A549 (cell line): ENCODE measurements around the gene C1S. TPM values are rescaled to one million over a fixed set of nuclear protein-coding genes. Genes with fewer than 3 reads are reported as not detected.

Experiments used
- ATAC-seq, 2 experiments: fragments of 200-7000 bp in 1 of 2; fragments of >200 bp in 1 of 2; cut with Nextera tagmentation in 1 of 2; cut with Tn5 transposase in 1 of 2; 3 replicates each; pipeline versions ENCODE4 v1.8.0 to v1.9.1; 2018 to 2020; ENCODE audit warnings: mild to moderate bottlenecking in 1 of 2, moderate library complexity in 1 of 2
- CTCF ChIA-PET: fragments of 300-600 bp; sonication (Branson Sonifier 250); formaldehyde crosslinking; extraction: SDS; loops from one replicate; lab custom pipeline; 2021; ENCODE audit warnings: antibody characterized with exemption, inconsistent platforms; lab: Yijun Ruan, JAX
- POLR2A ChIA-PET: fragments of 350-600 bp; formaldehyde crosslinking; extraction: SDS; loops from one replicate; lab custom pipeline; 2021; ENCODE audit warnings: antibody characterized with exemption, inconsistent platforms; lab: Yijun Ruan, JAX
- DNase-seq, 2 experiments: peaks; one replicate each; pipeline versions ENCODE4 v3.0.0 to v3.0.0-alpha.2; 2011 to 2016; ENCODE audit warnings: low read depth in 1 of 2, low spot score in 1 of 2
- FAIRE-seq: peaks from 2 replicates; lab custom pipeline; 2011; peaks lifted over from hg19 to GRCh38; lab: Jason Lieb, UNC
- H3K27ac ChIP-seq, 2 experiments: fragments of >200 bp; sonication (Bioruptor Twin); formaldehyde crosslinking; 3 replicates each; pipeline ENCODE4 v1.5.1; 2016 to 2017
- H3K4me1 ChIP-seq: fragments of >200 bp; sonication (Bioruptor Twin); formaldehyde crosslinking; 3 replicates; pipeline ENCODE4 v1.6.1; 2016
- H3K4me2 ChIP-seq: fragments of >200 bp; sonication (Bioruptor Twin); formaldehyde crosslinking; 3 replicates; pipeline ENCODE4 v1.6.1; 2016
- H3K4me3 ChIP-seq: fragments of >200 bp; sonication (Bioruptor Twin); formaldehyde crosslinking; 3 replicates; pipeline ENCODE4 v1.5.1; 2016
- H3K9me3 ChIP-seq: fragments of >200 bp; sonication (Bioruptor Twin); formaldehyde crosslinking; 3 replicates; pipeline ENCODE4 v1.6.1; 2016
- CBX2 ChIP-seq: fragments of 200-600 bp; sonication (generic); IDR thresholded peaks from 2 replicates; pipeline ENCODE4 v1.6.1; 2016; ENCODE audit warnings: low read depth, mild to moderate bottlenecking, borderline replicate concordance
- CBX8 ChIP-seq: fragments of 200-600 bp; sonication (generic); IDR thresholded peaks from 2 replicates; pipeline ENCODE4 v1.6.1; 2016
- CHD4 ChIP-seq: fragments of 200-600 bp; sonication (generic); IDR thresholded peaks from 2 replicates; pipeline ENCODE4 v1.6.1; 2016; ENCODE audit warnings: antibody characterized with exemption, mild to moderate bottlenecking, borderline replicate concordance
- FOSB ChIP-seq: fragments of 250-450 bp; sonication (Bioruptor Pico); IDR thresholded peaks from 2 replicates; pipeline ENCODE4 v1.5.0; 2020; ENCODE audit warnings: mild to moderate bottlenecking, moderate library complexity
- HEYL ChIP-seq: fragments of 250-450 bp; sonication (Bioruptor Pico); IDR thresholded peaks from 2 replicates; pipeline ENCODE4 v1.8.0; 2021; ENCODE audit warnings: mild to moderate bottlenecking, moderate library complexity
- HOXA7 ChIP-seq: fragments of 250-450 bp; sonication (Bioruptor Pico); IDR thresholded peaks from 2 replicates; pipeline ENCODE4 v1.5.0; 2020; ENCODE audit warnings: mild to moderate bottlenecking, moderate library complexity
- HOXB5 ChIP-seq: fragments of 250-450 bp; sonication (Bioruptor Pico); IDR thresholded peaks from 2 replicates; pipeline ENCODE4 v1.5.0; 2020; ENCODE audit warnings: mild to moderate bottlenecking, moderate library complexity
- JUNB ChIP-seq: fragments of >200 bp; sonication (Bioruptor Twin); formaldehyde crosslinking; IDR thresholded peaks from 2 replicates; pipeline ENCODE4 v1.6.1; 2016
- MYC ChIP-seq: IDR thresholded peaks from 2 replicates; pipeline ENCODE4 v1.6.1; 2012; ENCODE audit warnings: mild to moderate bottlenecking, inconsistent platforms, low read length, improper control_type of control experiment, borderline replicate concordance
- NFE2L2 ChIP-seq: fragments of 150-350 bp; conservative IDR thresholded peaks from 2 replicates; pipeline ENCODE4 v1.6.1; 2014; ENCODE audit warnings: low read length
- RCOR1 ChIP-seq: fragments of 150-350 bp; IDR thresholded peaks from 2 replicates; pipeline ENCODE4 v1.6.1; 2014; ENCODE audit warnings: antibody characterized with exemption, low read length, low read depth
- RNF2 ChIP-seq: fragments of 200-600 bp; sonication (generic); IDR thresholded peaks from 2 replicates; pipeline ENCODE4 v1.6.1; 2016; ENCODE audit warnings: low read depth, mild to moderate bottlenecking, antibody characterized with exemption, moderate library complexity, borderline replicate concordance
- SMC3 ChIP-seq: fragments of >200 bp; sonication (Bioruptor Twin); formaldehyde crosslinking; IDR thresholded peaks from 3 replicates; pipeline ENCODE4 v1.6.1; 2018; ENCODE audit warnings: inconsistent platforms
- ZSCAN20 ChIP-seq: fragments of 250-450 bp; sonication (Bioruptor Pico); IDR thresholded peaks from 2 replicates; pipeline ENCODE4 v1.8.0; 2022; ENCODE audit warnings: mild to moderate bottlenecking, moderate library complexity
- WGBS: methylation state at CpG from one replicate; pipeline ENCODE4 v1.1.6; 2017; ENCODE audit errors: missing lambda C conversion rate; 5-methylcytosine and 5-hydroxymethylcytosine counted together
- polyA plus RNA-seq, 4 experiments: library from polyadenylated mRNA; depleted of rRNA in 3 of 4; stranded (reverse); fragments of >200 nt; fragmentation: RNase III in 1 of 4; extraction: RNeasy Plus Mini Kit Qiagen cat#74134 plus additional on column Dnase treatment in 1 of 4; gene quantifications; 2 replicates in 3 of 4; 3 replicates in 1 of 4; pipeline ENCODE4 v1.2.3, GENCODE V29; 2011 to 2017
- TF ChIP-seq, protein P1 (sequence below): IDR thresholded peaks from 2 replicates; pipeline ENCODE4 v1.6.1; 2012
- TF ChIP-seq, protein P2 (sequence below): IDR thresholded peaks from 2 replicates; pipeline ENCODE4 v1.6.1; 2012; ENCODE audit warnings: low read depth, borderline replicate concordance
- TF ChIP-seq, protein P3 (sequence below): fragments of 150-350 bp; IDR thresholded peaks from 2 replicates; pipeline ENCODE4 v1.6.1; 2014; ENCODE audit warnings: low read depth, mild to moderate bottlenecking, low read length
- TF ChIP-seq, protein P4 (sequence below): fragments of >200 bp; sonication (Bioruptor Twin); formaldehyde crosslinking; IDR thresholded peaks from 2 replicates; pipeline ENCODE4 v1.6.1; 2016
- TF ChIP-seq, protein P5 (sequence below): fragments of 200-600 bp; sonication (generic); IDR thresholded peaks from 2 replicates; pipeline ENCODE4 v1.6.1; 2016; ENCODE audit warnings: antibody characterized with exemption, mild to moderate bottlenecking, moderate library complexity
- TF ChIP-seq, protein P6 (sequence below): fragments of 250-450 bp; sonication (Bioruptor Pico); IDR thresholded peaks from 2 replicates; pipeline ENCODE4 v1.5.0; 2020; ENCODE audit warnings: low read depth, mild to moderate bottlenecking, moderate library complexity

Gene C1S
- polyA plus RNA-seq, 2 of the 4 experiments (the other 2 are of a cell fraction), result 65.5 to 107 TPM

DNA sequence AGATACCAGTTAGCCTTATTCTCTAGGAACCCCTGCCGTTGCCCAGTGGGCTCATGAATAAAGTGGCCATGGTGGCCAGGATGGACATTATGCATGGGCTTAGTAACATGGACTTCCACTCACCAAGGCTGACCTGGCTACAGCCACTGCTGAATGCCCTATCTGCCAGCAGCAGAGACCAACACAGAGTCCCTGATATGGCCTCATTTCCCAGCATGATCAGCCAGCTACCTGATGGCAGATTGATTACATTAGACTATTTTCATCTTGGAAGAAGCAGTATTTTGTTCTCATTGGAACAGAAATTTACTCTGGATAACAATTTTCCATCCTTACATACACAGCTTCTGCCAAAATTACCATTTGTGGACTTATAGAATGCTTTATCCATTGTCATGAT is 26.1 kb upstream of the C1S start:
- no peak overlapping the region for H3K27ac ChIP-seq
- H3K4me1 ChIP-seq, result no peaks in the 10 kb centered on the region
- WGBS, result 28% methylated on average over 1 of the region's 1 CpG
- POLR2A ChIA-PET, result no interaction called here
- DNase-seq, result no peak
- no peak overlapping the region for H3K4me3 ChIP-seq
- no peak for FAIRE-seq
- CTCF ChIA-PET, result interaction anchor here (0.7 to 2.5 kb wide), 4 partner anchors 9 to 75 kb away, joined by 3 to 9 read pairs (median 3); partner anchors contain the start of genes C1RL, C1S and LPCAT3
- TF ChIP-seq, protein P1, sequence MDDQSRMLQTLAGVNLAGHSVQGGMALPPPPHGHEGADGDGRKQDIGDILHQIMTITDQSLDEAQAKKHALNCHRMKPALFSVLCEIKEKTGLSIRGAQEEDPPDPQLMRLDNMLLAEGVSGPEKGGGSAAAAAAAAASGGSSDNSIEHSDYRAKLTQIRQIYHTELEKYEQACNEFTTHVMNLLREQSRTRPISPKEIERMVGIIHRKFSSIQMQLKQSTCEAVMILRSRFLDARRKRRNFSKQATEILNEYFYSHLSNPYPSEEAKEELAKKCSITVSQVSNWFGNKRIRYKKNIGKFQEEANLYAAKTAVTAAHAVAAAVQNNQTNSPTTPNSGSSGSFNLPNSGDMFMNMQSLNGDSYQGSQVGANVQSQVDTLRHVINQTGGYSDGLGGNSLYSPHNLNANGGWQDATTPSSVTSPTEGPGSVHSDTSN, result no peak
- TF ChIP-seq HOXA7 (no peak), CBX2 (no peak), SMC3 (no peak), CBX8 (no peak), FOSB (CRISPR knock-in tag) (no peak), HOXB5 (CRISPR knock-in tag) (no peak), ZSCAN20 (CRISPR knock-in tag) (no peak), HEYL (no peak), JUNB (no peak), CHD4 (no peak), NFE2L2 (no peak), RCOR1 (no peak), RNF2 (no peak), MYC (no peak)
- TF ChIP-seq, protein P2, sequence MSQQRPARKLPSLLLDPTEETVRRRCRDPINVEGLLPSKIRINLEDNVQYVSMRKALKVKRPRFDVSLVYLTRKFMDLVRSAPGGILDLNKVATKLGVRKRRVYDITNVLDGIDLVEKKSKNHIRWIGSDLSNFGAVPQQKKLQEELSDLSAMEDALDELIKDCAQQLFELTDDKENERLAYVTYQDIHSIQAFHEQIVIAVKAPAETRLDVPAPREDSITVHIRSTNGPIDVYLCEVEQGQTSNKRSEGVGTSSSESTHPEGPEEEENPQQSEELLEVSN, result no peak
- TF ChIP-seq, protein P3, sequence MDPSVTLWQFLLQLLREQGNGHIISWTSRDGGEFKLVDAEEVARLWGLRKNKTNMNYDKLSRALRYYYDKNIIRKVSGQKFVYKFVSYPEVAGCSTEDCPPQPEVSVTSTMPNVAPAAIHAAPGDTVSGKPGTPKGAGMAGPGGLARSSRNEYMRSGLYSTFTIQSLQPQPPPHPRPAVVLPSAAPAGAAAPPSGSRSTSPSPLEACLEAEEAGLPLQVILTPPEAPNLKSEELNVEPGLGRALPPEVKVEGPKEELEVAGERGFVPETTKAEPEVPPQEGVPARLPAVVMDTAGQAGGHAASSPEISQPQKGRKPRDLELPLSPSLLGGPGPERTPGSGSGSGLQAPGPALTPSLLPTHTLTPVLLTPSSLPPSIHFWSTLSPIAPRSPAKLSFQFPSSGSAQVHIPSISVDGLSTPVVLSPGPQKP, result no peak
- TF ChIP-seq, protein P4, sequence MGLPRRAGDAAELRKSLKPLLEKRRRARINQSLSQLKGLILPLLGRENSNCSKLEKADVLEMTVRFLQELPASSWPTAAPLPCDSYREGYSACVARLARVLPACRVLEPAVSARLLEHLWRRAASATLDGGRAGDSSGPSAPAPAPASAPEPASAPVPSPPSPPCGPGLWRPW, result no peak
- TF ChIP-seq, protein P5, sequence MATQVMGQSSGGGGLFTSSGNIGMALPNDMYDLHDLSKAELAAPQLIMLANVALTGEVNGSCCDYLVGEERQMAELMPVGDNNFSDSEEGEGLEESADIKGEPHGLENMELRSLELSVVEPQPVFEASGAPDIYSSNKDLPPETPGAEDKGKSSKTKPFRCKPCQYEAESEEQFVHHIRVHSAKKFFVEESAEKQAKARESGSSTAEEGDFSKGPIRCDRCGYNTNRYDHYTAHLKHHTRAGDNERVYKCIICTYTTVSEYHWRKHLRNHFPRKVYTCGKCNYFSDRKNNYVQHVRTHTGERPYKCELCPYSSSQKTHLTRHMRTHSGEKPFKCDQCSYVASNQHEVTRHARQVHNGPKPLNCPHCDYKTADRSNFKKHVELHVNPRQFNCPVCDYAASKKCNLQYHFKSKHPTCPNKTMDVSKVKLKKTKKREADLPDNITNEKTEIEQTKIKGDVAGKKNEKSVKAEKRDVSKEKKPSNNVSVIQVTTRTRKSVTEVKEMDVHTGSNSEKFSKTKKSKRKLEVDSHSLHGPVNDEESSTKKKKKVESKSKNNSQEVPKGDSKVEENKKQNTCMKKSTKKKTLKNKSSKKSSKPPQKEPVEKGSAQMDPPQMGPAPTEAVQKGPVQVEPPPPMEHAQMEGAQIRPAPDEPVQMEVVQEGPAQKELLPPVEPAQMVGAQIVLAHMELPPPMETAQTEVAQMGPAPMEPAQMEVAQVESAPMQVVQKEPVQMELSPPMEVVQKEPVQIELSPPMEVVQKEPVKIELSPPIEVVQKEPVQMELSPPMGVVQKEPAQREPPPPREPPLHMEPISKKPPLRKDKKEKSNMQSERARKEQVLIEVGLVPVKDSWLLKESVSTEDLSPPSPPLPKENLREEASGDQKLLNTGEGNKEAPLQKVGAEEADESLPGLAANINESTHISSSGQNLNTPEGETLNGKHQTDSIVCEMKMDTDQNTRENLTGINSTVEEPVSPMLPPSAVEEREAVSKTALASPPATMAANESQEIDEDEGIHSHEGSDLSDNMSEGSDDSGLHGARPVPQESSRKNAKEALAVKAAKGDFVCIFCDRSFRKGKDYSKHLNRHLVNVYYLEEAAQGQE, result no peak
- TF ChIP-seq, protein P6, sequence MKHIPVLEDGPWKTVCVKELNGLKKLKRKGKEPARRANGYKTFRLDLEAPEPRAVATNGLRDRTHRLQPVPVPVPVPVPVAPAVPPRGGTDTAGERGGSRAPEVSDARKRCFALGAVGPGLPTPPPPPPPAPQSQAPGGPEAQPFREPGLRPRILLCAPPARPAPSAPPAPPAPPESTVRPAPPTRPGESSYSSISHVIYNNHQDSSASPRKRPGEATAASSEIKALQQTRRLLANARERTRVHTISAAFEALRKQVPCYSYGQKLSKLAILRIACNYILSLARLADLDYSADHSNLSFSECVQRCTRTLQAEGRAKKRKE (CRISPR knock-in tag), result no peak
- no peak for ATAC-seq
- 0 out of 3 replicates have a peak, but pooled peaks cover 2% of the 10 kb centered on the region for H3K9me3 ChIP-seq
- H3K4me2 ChIP-seq, result no peak overlapping the region
